HG03064 (cell line): Measurements from ENCODE around the gene HNRNPU.
"Not testable (repeated sequence)": the region's sequence is repeated elsewhere in the genome, so short reads cannot be mapped to it uniquely, and the experiment has no call there.

Source experiments
- ATAC-seq: cut with Tn5 transposase; IDR thresholded peaks from one replicate; pipeline ENCODE4 v1.9.1; 2021; ENCODE audit warnings: low read depth; ENCODE audit not compliant: unreplicated experiment

Gene HNRNPU

DNA sequence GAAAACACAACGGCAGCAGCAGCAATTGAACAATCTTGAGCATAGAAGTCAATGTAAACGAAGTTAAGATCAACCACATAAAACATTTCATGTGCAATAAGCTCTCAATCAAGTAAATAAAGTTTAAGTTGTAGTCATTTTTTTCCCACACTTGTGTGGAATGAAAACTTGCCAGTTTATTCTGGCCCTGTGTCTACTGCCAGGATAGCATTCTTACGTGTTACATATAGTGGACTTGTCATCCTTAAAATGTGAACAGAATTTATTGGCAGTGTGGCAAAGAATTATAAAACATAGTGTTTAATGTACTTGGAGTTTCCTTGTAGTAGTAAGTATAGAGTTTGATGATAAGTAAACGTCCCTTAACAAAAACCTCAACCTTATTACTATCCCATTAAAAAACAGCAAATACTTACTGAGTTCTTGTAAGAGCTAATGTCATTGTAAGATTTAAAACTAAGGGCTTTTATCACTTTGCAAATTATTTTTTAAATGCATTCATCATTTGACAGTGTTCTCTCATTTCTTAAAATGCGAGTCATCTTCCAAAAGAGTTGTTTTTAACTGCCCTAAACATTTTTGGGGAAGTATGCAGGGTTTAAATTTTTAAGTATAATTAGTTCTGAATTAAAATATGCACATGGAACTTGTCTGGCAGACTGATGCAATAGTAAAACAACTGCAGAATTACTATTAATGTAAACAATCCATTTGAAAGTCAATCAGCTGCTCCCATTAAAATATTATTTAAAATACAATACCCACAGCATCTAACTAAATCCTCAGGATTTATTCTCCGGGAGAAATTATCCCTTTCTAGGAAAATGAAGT lies 21.0 kb downstream of the HNRNPU start:
- ATAC-seq: no peak

DNA sequence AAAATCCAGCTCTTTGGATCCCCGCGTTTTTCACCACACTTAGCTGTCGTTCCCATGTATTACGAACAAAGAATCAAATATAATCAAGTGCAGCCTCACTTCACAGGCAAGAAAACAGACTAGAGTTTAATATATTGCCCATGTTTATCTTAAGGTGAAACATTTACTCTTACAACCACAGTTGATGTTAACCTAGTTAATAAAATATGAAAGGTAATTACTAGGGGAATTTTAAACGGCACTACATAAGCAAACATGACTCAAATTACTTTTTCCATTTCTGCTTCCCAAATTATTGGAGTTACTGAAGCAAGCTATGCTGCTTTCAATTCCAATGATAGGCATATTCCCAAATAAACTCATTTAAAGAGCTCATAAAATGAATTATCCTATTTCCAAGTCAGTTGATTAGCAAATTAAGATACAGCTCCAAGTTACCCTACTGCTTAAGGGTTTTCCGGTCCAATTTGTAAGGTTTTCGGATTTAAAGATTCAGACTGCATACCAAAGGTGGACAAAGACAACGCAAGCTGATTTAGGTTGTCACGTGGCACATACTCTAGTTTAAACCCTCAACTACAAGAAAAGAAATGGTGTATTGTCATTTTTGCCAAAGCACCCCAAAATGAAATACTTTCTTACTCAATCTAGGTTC lies 22.9 kb downstream of the HNRNPU start:
- ATAC-seq: no peak

DNA sequence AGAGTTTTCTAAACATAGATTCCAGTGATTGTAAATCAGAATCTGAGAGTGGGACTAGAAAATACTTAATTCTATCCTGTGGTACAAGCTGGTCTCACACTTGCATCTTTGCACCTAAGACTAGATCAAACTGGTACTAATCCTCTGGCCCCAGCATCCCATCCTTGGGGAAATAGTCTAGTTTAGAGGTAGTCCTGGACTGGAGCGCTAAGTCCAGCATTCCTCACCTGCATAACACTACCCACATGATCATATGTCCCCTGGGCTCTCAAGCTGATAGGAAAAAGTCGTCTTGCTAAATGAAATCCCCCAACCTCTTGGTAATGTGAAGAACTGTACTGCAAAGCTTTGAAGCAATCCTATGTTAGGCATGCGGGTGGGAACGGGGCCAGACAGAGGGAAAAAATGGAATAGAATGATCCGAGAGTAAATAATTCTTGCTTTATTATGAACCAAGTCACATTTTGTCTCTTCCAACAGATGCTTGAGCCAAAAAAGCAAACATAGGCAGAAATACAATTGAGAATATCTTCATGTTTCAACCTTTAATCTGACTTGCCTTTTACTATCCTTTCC lies 24.0 kb downstream of the HNRNPU start:
- no peak for ATAC-seq

DNA sequence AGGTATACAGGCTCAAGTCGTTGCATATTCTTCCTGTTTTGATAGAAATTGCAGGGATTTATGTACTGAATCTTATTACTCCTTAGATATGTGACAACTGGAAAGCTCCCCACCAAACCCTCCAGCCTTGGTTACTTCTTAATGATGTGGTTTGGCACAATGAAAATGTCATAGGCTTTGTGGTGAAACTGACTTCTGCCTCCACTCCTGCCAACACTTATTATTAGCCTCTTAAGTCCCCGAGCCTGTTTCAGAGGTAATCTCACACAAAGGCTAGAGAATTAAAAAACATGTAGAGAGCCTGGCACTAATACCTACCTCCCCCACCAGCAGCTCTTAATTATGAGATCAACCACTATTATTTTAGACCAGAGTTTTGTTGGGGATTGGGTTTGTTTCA lies 24.7 kb downstream of the HNRNPU start:
- ATAC-seq: no peak

DNA sequence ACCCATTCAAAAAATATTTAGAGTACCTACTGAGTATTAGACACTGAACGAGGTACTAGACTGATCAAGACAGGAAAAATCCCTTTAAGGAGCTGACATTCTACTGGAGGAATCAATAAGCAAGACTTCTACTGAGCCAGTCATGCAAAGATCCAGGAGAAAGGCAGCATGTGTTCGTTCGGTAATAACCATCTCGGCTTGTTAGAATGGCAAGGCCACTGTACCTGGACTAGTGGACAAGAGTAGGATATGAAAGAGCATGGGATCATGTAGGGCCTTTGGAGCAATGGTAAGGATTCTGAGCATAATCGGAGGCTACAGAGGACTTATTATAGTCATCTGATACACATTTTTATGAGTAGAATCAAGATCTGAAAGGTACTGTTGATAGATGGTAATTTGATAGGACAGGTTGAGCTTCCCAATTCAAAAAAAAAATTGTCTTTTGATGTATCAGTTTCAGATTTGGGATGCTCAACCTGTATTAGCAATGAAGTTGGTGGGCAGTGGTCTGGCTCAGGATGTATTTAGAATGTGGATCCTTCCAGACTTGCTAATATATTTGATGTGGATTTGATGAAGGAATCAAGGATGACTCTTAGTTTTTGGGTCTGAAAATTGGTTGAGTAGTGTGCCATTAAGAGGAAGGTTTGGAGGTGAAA lies 26.6 kb downstream of the HNRNPU start:
- ATAC-seq: no peak

DNA sequence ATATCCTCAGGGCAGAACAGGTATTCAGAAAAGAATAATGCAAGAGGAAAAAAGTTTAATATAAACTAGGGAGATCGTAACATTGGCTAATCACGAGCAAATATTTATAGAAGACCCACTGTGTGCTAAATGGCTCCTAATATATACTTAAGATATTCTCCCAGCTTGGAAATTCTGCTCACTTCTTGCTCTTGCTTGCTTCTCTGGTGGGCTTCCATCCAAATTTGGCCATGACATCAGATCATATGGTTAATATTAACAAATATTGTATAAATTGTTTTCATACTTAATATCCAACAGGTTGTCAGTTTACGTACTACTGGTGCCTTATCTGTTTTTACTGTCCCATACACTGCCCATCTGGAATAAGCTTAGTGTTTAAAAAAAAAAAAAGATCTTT lies 27.8 kb downstream of the HNRNPU start:
- ATAC-seq: no peak

DNA sequence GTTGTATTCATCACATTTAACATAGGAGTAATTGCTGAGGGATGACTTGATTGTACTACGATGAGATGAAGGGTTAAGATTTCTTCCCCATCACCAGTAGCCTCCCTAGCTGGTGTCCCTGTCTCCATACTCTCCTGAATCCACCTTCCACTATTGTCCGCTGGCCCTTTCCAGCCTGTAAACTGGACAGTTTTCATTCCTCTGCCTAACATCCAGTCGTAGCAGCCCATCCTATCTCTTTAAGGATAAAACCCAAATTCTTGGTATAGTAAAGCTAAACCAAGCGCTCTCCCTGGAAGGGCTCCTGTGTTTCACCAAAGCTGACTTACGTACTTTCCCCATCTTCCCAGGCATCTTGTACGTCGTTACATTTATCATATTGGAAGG lies 28.2 kb downstream of the HNRNPU start:
- no peak for ATAC-seq

DNA sequence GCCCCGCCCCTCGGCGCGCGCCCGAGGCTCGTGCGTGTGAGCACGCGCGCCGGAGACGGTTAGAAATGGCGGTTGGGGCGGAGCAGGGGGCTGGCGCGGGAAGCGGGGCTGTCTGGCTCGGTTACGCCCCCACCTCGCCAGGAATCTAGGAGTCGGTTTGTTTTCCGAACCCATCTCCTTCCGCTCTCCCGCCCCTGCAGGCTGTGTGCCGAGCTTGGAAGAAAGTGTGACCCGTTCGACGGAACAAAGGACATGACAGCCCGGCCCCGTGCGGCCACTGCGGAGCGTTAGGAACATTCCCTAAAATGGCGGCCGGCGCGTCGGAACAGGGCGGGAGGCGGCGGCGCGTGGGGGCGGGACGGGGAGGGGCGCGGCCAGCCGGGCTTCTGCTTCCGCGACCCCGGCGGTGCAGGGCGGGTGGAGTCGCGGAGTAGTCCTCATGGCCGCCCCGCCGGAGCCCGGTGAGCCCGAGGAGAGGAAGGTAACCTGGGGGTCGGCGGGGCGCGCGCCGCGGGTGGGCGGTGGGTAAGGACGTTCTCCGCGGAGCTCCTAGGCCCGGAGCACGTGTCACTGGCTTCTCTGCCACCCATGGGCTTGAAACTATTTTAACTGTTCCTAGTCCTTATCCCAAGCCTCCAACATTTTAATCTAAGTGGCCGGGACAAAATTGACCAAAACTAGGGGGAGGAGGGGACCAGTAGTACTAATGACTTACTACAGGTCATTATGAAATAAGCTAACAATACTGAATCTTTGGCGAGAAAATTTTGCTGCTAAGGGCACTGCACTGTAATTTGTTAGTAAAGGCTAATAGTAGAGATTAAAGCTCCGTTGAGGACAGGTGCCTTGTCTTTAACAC lies 28.8 kb downstream of the HNRNPU start, which contains the start of gene COX20:
Gene COX20 (plus strand): TSS at position 383 of the 859 bp plus-strand sequence. CDS start 57 bp downstream, at position 440.
- ATAC-seq: peak; percentile 58

DNA sequence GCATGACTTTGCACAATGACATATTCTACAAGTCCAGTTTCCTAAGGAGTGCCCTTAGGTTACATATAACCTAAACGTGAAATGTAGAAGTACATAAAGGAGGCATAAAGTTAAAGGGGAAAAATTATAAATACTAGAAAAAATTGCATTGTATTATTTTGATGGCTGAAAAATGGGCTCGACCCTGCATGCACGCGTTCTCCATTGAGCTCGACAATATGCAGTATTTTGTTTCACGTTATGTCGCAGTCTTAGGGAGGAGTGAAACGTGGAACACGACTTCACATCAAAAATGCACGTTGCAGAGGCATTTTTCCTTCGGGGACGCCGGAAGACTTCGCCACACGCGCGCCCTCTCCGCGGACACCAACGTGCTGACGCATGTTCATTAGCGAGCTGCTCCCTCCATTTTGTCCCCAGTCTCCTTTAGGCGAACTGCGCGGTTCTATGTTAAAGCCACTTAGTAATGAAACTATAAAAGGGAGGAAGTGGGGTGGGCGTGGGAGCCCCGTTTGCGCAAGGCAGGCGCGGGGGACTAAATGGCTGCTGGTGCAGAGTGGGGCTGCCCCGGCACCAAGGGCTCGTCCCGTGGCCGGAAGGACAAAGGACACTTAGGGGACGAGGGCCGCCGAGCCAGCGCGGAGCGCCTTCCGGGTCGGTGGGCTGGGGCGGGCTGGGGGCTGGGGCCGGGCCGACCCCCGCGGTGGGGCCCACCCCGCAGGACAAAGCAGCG lies 29.6 kb downstream of the HNRNPU start:
- ATAC-seq: peak; percentile 61

DNA sequence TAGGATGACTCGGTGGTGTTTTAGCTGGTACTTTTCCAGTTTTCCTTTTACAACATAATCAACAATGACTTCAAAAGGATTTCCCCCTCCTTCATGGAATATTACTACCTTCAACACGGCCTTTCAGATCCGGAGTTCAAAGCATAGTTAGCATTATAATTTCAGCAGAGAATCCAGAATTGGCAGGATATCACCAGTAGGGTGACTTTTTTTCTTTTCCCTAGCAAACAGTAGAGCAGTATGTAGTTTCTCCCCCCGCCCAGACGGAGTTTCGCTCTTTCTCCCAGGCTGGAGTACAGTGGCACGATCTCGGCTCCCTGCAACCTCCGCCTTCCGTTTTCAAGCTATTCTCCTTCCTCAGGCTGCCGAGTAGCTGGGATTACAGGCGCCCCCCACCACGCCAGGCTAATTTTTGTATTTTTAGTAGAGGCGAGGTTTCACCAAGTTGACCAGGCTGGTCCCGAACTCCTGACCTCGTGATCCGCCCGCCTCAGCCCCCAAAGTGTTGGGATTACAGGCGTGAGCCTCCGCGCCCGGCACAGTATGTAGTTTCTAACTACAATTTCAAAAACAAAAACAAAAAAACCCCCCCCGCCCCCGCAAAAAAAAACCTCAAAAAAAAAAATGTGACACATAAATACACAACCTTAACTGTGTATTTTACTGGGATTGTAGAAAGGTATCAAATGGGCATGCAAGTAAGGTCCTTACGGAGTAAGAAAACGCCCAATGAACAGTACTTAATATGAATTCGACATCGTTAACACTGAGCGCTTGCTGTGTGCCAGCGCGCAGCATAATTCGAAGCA lies 30.4 kb downstream of the HNRNPU start:
- no peak for ATAC-seq

DNA sequence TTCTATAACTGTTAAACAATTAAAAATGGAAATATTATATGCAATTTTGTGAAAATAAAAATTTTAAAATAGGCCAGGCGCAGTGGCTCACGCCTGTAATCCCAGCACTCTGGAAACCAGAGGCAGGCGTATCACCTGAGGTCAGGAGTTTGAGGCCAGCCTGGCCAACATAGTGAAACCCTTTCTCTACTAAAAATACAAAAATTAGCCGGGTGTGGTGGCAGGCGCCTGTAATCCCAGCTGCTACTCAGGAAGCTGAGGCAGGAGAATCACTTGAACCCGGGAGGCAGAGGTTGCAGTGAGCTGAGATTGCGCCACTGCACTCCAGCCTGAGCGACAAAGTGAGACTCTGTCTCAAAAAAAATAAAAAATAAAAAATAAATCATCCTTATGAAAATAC lies 31.1 kb downstream of the HNRNPU start:
- not testable (repeated sequence) for ATAC-seq

DNA sequence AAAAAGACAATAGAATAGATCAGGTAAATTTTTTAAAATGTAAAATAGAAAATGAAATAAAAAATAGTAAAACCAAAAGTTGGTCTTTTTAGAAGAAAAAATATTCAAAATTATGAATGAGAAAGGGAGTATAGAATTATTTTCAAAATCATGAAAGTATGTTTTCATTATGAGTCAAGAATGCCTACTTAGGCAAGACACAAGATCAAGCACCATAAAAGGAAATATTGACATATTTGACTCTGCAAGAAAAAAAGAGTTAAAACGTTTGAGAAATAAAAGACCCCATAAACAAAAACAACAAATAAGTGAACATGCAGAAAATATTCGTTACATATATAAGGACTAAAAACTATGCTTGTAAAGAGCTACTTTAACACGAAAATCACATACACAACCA lies 33.7 kb downstream of the HNRNPU start:
- no peak for ATAC-seq

DNA sequence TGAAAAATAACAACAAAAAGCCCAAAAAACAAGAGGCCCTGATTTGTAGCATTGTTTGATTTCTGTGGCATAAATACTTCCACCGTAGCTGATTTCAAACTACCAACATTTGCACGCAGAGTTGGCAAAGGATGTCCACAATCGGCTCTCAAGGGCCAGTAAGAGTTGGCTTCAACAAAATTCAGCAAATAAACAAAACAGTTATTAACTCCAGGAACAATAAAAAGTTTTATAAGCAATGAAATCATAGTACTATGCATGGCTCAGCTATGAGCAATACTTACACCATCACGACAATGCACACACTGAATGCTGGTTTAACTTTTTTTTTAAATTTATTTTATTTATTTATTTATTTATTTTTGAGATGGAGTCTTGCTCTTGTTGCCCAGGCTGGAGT lies 37.6 kb downstream of the HNRNPU start:
- ATAC-seq: no peak

DNA sequence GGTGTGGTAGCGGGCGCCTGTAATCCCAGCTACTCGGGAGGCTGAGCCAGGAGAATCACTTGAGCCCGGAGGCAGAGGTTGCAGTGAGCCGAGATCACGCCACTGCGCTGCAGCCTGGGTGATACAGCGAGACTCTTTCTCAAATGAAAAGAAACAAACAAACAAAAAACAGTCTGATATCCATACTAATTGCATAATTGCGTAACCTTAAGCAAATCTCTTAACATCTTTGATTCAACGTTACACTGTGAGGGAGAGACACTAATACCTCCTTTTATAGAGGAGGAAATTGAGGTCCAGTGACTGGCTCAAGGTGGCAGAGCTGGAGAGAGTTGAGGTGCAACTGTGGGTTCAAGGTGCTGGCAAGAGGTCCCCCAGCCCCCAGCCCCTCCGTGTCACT lies 41.5 kb downstream of the HNRNPU start:
- no peak for ATAC-seq

DNA sequence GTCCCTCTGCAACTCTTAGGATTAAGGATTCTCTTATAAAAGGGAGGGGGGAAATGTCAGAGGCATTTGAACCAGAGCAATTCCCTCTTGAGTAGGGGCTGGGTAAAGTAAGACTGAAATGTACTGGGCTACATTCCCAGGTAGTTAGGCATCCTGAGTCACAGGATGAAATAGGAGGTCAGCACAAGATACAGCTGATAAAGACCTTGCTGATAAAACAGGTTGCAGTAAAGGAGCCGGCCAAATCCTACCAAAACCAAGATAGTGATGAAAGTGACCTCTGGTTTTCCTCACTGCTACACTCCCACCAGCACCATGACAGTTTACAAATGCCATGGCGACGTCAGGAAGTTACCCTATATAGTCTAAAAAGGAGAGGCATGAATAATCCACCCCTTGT lies 43.2 kb downstream of the HNRNPU start:
- ATAC-seq: no peak

DNA sequence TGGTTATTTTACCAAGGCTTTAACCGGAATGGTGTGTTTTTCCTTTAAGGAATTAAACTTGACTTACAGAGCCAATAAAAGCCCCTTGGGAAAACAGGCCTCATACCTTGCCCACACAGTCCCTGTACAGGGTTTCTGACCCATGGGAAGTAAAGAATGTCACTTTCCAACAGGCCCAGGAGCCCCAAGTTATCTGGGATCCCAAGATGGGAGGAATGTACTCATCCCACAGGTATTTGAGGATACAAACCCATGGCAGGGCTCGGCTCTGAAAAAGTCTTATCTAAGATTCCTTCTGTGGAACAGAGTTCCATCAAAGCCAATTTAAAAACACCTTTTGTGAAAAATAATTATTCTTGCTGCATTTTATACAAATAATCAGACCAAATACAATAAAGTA lies 44.2 kb downstream of the HNRNPU start:
- no peak for ATAC-seq

DNA sequence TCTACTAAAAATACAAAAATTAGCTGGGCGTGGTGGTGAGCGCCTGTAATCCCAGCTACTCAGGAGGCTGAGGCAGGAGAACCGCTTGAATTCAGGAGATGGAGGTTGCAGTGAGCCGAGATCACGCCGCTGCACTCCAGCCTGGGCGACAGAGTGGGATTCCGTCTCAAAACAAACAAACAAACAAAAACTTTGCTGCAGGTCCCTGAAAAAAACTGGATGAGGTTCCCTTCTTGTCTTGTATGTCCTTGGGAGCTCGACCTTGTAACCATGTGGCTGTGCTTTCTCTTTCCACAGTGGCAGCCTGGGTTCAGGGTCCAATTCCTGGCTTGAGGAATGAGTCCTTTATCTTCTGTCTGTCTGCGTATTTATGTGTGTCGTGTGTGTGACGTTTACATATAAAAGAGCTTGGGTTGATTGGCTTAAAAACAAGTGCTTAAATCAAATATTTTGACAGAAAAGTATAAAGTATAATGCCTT lies 46.9 kb downstream of the HNRNPU start:
- no peak for ATAC-seq

DNA sequence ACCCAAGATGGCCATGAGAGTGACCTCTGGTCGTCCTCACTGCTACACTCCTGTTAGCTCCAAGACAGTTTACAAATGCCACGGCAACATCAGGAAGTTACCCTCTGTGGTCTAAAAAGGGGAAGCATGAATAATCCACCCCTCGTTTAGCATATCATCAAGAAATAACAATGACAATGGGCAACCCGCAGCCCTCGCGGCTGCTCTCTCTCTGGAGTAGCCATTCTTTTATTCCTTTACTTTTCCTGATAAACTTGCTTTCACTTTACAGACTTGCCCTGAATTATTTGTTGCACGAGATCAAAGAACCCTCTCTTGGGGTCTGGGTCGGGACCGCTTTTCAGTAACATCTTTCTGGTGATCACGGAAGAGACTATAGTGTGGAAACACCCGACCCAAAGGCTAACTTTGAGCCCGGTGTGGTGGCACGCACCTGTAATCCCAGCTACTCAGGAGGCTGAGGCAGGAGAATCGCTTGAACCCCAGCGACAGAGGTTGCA lies 48.7 kb downstream of the HNRNPU start:
- no peak for ATAC-seq
